SK-N-SH (cell line): ENCODE measurements around the gene PDGFB. TPM values are rescaled to one million over a fixed set of nuclear protein-coding genes. Genes with fewer than 3 reads are reported as not detected.

ENCODE experiments used
- CTCF ChIA-PET: fragments of 300-600, 350-600 bp; formaldehyde crosslinking; extraction: SDS; loops from one replicate; lab custom pipeline; 2021; lab: Yijun Ruan, JAX
- POLR2A ChIA-PET: fragments of 350-600 bp; sonication (Branson Sonifier 250); formaldehyde crosslinking; extraction: SDS; loops from one replicate; lab custom pipeline; 2020; ENCODE audit warnings: antibody characterized with exemption, inconsistent platforms; lab: Yijun Ruan, JAX
- DNase-seq: peaks from one replicate; pipeline ENCODE4 v3.0.0; 2012
- H2AFZ ChIP-seq: fragments of 200-600 bp; sonication (generic); 2 replicates; pipeline ENCODE4 v1.8.1; 2016; ENCODE audit warnings: antibody characterized with exemption, mild to moderate bottlenecking, low read depth
- H3F3A ChIP-seq: fragments of 200-600 bp; sonication (generic); replicated peaks from 2 replicates; pipeline ENCODE3; 2016; ENCODE audit warnings: antibody characterized with exemption, mild to moderate bottlenecking; ENCODE audit not compliant: insufficient read depth
- H3K27ac ChIP-seq, 2 experiments: fragments of 200-500 bp in 1 of 2; fragments of 200-600 bp in 1 of 2; sonication (Bioruptor generic) in 1 of 2; sonication (generic), shearing (Covaris generic) in 1 of 2; 2 replicates each; pipeline versions ENCODE4 v1.5.1 to v1.6.1; 2014 to 2016; ENCODE audit warnings: low read depth in 2 of 2, inconsistent platforms in 1 of 2, low read length in 1 of 2, mild to moderate bottlenecking in 1 of 2, mixed read lengths in 1 of 2
- H3K27me3 ChIP-seq: fragments of 200-600 bp; sonication (generic), shearing (Covaris generic); 2 replicates; pipeline ENCODE4 v1.6.1; 2016; ENCODE audit warnings: mixed run types; ENCODE audit not compliant: insufficient read depth
- H3K36me3 ChIP-seq, 2 experiments: fragments of 200-500 bp in 1 of 2; fragments of 200-600 bp in 1 of 2; sonication (Bioruptor generic) in 1 of 2; sonication (generic) in 1 of 2; replicated peaks in 1 of 2; 2 replicates each; pipeline versions ENCODE3 to v1.5.1; 2014 to 2016; ENCODE audit warnings: low read length in 1 of 2, mild to moderate bottlenecking in 1 of 2; ENCODE audit not compliant: insufficient read depth in 2 of 2, control insufficient read depth in 1 of 2
- H3K4me1 ChIP-seq, 2 experiments: fragments of 200-500 bp in 1 of 2; fragments of 200-600 bp in 1 of 2; sonication (Bioruptor generic) in 1 of 2; sonication (generic), shearing (Covaris generic) in 1 of 2; 2 replicates each; pipeline versions ENCODE4 v1.5.1 to v1.6.1; 2014 to 2016; ENCODE audit warnings: low read depth in 1 of 2, low read length in 1 of 2, mixed run types in 1 of 2; ENCODE audit not compliant: insufficient read depth in 2 of 2, control insufficient read depth in 1 of 2
- H3K4me2 ChIP-seq: fragments of 200-600 bp; sonication (generic), shearing (Covaris generic); 2 replicates; pipeline ENCODE4 v1.6.1; 2017; ENCODE audit warnings: mixed run types
- H3K4me3 ChIP-seq, 2 experiments: fragments of 200-500 bp in 1 of 2; fragments of 200-600 bp in 1 of 2; sonication (Bioruptor generic) in 1 of 2; sonication (generic), shearing (Covaris generic) in 1 of 2; 2 replicates each; pipeline versions ENCODE4 v1.5.1 to v1.8.1; 2014 to 2016; ENCODE audit warnings: low read depth in 2 of 2, inconsistent platforms in 1 of 2, low read length in 1 of 2, mild to moderate bottlenecking in 1 of 2, mixed read lengths in 1 of 2, moderate library complexity in 1 of 2
- H3K79me2 ChIP-seq: fragments of 200-600 bp; sonication (generic); 2 replicates; pipeline ENCODE4 v1.8.1; 2017; ENCODE audit warnings: mild to moderate bottlenecking; ENCODE audit not compliant: insufficient read depth
- H3K9ac ChIP-seq: fragments of 200-600 bp; sonication (generic); 2 replicates; pipeline ENCODE4 v1.6.1; 2017; ENCODE audit warnings: mixed run types
- H3K9me2 ChIP-seq: fragments of 200-600 bp; sonication (generic); 2 replicates; pipeline ENCODE4 v1.6.1; 2017; ENCODE audit warnings: mixed run types
- H3K9me3 ChIP-seq: fragments of 200-600 bp; sonication (generic); 2 replicates; pipeline ENCODE4 v1.6.1; 2017; ENCODE audit warnings: mixed run types, mild to moderate bottlenecking, moderate library complexity
- H4K20me1 ChIP-seq: fragments of 200-600 bp; sonication (generic); 2 replicates; pipeline ENCODE4 v1.6.1; 2017; ENCODE audit warnings: mild to moderate bottlenecking, mixed run types; ENCODE audit not compliant: insufficient read depth
- CTCF ChIP-seq: fragments of 200-600 bp; sonication (generic); IDR thresholded peaks from 2 replicates; pipeline ENCODE4 v1.6.1; 2017; ENCODE audit warnings: antibody characterized with exemption, mild to moderate bottlenecking, moderate library complexity
- EZH2phosphoT487 ChIP-seq: fragments of 200-600 bp; sonication (generic); IDR thresholded peaks from 2 replicates; pipeline ENCODE4 v1.6.1; 2017; ENCODE audit warnings: low read depth, mixed run types, mild to moderate bottlenecking, antibody characterized with exemption, moderate library complexity, borderline replicate concordance
- FOSL2 ChIP-seq: IDR thresholded peaks from 2 replicates; pipeline ENCODE4 v1.4.0; 2012; ENCODE audit warnings: low read depth, mild to moderate bottlenecking, moderate library complexity, borderline replicate concordance
- FOXJ3 ChIP-seq: sonication (generic); formaldehyde crosslinking; IDR thresholded peaks from 2 replicates; pipeline ENCODE4 v1.5.1; 2020; ENCODE audit warnings: mild to moderate bottlenecking, missing genetic modification reagents
- FOXM1 ChIP-seq: IDR thresholded peaks from 2 replicates; pipeline ENCODE4 v1.4.0; 2012; ENCODE audit warnings: low read depth, mild to moderate bottlenecking
- GABPA ChIP-seq: IDR thresholded peaks from 2 replicates; pipeline ENCODE4 v1.4.0; 2012; ENCODE audit warnings: low read depth, mild to moderate bottlenecking
- GATA2 ChIP-seq: sonication (generic); formaldehyde crosslinking; IDR thresholded peaks from 2 replicates; pipeline ENCODE4 v1.5.0; 2020; ENCODE audit warnings: mild to moderate bottlenecking, missing genetic modification reagents
- IRF3 ChIP-seq: fragments of 150-350 bp; IDR thresholded peaks from 2 replicates; pipeline ENCODE4 v1.6.1; 2016; ENCODE audit warnings: mild to moderate bottlenecking, low read depth, low read length
- MXI1 ChIP-seq: IDR thresholded peaks from 2 replicates; pipeline ENCODE4 v1.6.1; 2012; ENCODE audit warnings: mild to moderate bottlenecking, low read depth, low read length, improper control_type of control experiment
- NRF1 ChIP-seq: IDR thresholded peaks from 2 replicates; pipeline ENCODE4 v1.6.1; 2012; ENCODE audit warnings: low read depth, mild to moderate bottlenecking, low read length
- PBX3 ChIP-seq: IDR thresholded peaks from 2 replicates; pipeline ENCODE4; 2012
- SMC3 ChIP-seq: IDR thresholded peaks from 2 replicates; pipeline ENCODE4 v1.6.1; 2012; ENCODE audit warnings: low read depth, low read length, improper control_type of control experiment
- TCF12 ChIP-seq: IDR thresholded peaks from 2 replicates; pipeline ENCODE4 v1.4.0; 2012
- USF2 ChIP-seq: fragments of 150-350 bp; IDR thresholded peaks from 2 replicates; pipeline ENCODE4 v1.6.1; 2017; ENCODE audit warnings: antibody characterized with exemption, low read length, low read depth, borderline replicate concordance
- WGBS: methylation state at CpG from one replicate; pipeline ENCODE4 v1.1.6; 2017; ENCODE audit warnings: low lambda C conversion rate; 5-methylcytosine and 5-hydroxymethylcytosine counted together
- polyA plus RNA-seq, 3 experiments: library from polyadenylated mRNA; depleted of rRNA; stranded (reverse); fragments of >200 nt; gene quantifications; 2 replicates each; pipeline ENCODE4 v1.2.3, GENCODE V29; 2012

The PDGFB gene
- polyA plus RNA-seq, 1 of the 3 experiments (the other 2 are of a cell fraction), result 0.44 TPM

- no peak overlapping the region for H3K27ac ChIP-seq
- H3F3A ChIP-seq, result no peaks in the 10 kb centered on the region
- H3K9me3 ChIP-seq, result no peaks in the 10 kb centered on the region
- no peaks in the 10 kb centered on the region for H3K27me3 ChIP-seq
- no peak overlapping the region for H3K4me3 ChIP-seq
- no peaks in the 10 kb centered on the region for H3K4me1 ChIP-seq
- no peak overlapping the region for H3K4me2 ChIP-seq
- ChIA-PET CTCF (interaction anchor here (0.9 to 1.3 kb wide), 2 partner anchors 93 to 101 kb away, joined by 3 read pairs; no protein-coding TSS in a partner anchor), POLR2A (no interaction called here)
- no peaks in the 10 kb centered on the region for H3K9me2 ChIP-seq
- TF ChIP-seq PBX3, result no peak
- no peak for TF ChIP-seq IRF3
- no peak for TF ChIP-seq CTCF
- TF ChIP-seq FOXM1, result no peak
- TF ChIP-seq FOSL2, result no peak
- no peak for TF ChIP-seq SMC3
- no peak for TF ChIP-seq EZH2phosphoT487
- no peak for TF ChIP-seq TCF12
- no peak for TF ChIP-seq GABPA
- TF ChIP-seq GATA2 (CRISPR knock-in tag), result no peak
- no peak for TF ChIP-seq USF2
- no peak for TF ChIP-seq NRF1
- no peak for TF ChIP-seq FOXJ3 (CRISPR knock-in tag)
- TF ChIP-seq MXI1, result no peak
- WGBS, result 100% methylated on average over 1 of the region's 6 CpGs
- H3K79me2 ChIP-seq, result no peaks in the 10 kb centered on the region
- H4K20me1 ChIP-seq, result no peaks in the 10 kb centered on the region
- no peak overlapping the region for H3K9ac ChIP-seq
- no peak for DNase-seq
- no peaks in the 10 kb centered on the region for H3K36me3 ChIP-seq
- H2AFZ ChIP-seq, result no peak overlapping the region
Observed at GRCh38 chr22:39215070-39215396, 29.7 kb downstream of the PDGFB start.
